Measurements from ENCODE around the gene TMPRSS6. TPM values are rescaled to one million over a fixed set of nuclear protein-coding genes. Genes with fewer than 3 reads are reported as not detected.

TMPRSS6 gene
- total and polyA plus RNA-seq, 2 of the 13 experiments (the other 11 are each of a cell fraction or from before 2014, with no cell fraction given) = 4.2 to 4.8 TPM

DNA sequence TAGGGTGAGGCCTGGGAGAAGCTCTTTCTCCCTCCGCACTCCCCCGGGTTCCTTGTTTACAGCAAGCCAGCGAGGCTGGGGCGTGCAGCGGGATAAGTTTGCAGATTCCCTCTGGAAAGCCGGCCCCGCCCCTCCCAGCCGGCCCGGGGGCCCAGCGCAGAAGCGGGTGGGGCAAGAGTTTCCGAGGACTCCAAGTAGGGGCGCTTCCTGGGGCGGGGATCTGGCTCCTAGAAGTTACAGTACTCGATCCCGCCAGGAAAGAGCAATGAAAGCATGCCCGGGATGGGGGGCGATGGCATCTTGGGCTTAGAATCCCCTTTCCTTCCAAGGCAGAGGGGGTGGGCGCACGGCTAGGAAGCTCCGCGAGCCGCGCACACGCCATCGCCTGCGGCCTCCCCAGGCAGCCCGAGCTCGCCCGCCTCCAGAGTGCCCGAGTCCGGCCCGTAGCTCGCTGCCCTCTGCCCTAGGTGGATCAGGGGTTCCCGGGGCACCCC, 90.7 kb downstream of the TMPRSS6 start (continued):
- TF ChIP-seq, protein P1, sequence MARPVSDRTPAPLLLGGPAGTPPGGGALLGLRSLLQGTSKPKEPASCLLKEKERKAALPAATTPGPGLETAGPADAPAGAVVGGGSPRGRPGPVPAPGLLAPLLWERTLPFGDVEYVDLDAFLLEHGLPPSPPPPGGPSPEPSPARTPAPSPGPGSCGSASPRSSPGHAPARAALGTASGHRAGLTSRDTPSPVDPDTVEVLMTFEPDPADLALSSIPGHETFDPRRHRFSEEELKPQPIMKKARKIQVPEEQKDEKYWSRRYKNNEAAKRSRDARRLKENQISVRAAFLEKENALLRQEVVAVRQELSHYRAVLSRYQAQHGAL (CRISPR knock-in tag; IDR thresholded peaks at IDR 0.05; ENCODE audit: not compliant biosample characterization) = no peak
- TF ChIP-seq, protein P2, sequence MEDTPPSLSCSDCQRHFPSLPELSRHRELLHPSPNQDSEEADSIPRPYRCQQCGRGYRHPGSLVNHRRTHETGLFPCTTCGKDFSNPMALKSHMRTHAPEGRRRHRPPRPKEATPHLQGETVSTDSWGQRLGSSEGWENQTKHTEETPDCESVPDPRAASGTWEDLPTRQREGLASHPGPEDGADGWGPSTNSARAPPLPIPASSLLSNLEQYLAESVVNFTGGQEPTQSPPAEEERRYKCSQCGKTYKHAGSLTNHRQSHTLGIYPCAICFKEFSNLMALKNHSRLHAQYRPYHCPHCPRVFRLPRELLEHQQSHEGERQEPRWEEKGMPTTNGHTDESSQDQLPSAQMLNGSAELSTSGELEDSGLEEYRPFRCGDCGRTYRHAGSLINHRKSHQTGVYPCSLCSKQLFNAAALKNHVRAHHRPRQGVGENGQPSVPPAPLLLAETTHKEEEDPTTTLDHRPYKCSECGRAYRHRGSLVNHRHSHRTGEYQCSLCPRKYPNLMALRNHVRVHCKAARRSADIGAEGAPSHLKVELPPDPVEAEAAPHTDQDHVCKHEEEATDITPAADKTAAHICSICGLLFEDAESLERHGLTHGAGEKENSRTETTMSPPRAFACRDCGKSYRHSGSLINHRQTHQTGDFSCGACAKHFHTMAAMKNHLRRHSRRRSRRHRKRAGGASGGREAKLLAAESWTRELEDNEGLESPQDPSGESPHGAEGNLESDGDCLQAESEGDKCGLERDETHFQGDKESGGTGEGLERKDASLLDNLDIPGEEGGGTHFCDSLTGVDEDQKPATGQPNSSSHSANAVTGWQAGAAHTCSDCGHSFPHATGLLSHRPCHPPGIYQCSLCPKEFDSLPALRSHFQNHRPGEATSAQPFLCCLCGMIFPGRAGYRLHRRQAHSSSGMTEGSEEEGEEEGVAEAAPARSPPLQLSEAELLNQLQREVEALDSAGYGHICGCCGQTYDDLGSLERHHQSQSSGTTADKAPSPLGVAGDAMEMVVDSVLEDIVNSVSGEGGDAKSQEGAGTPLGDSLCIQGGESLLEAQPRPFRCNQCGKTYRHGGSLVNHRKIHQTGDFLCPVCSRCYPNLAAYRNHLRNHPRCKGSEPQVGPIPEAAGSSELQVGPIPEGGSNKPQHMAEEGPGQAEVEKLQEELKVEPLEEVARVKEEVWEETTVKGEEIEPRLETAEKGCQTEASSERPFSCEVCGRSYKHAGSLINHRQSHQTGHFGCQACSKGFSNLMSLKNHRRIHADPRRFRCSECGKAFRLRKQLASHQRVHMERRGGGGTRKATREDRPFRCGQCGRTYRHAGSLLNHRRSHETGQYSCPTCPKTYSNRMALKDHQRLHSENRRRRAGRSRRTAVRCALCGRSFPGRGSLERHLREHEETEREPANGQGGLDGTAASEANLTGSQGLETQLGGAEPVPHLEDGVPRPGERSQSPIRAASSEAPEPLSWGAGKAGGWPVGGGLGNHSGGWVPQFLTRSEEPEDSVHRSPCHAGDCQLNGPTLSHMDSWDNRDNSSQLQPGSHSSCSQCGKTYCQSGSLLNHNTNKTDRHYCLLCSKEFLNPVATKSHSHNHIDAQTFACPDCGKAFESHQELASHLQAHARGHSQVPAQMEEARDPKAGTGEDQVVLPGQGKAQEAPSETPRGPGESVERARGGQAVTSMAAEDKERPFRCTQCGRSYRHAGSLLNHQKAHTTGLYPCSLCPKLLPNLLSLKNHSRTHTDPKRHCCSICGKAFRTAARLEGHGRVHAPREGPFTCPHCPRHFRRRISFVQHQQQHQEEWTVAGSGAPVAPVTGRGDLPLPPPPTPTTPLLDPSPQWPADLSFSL (CRISPR knock-in tag; IDR thresholded peaks at IDR 0.05) = no peak
- TF ChIP-seq, protein P3, sequence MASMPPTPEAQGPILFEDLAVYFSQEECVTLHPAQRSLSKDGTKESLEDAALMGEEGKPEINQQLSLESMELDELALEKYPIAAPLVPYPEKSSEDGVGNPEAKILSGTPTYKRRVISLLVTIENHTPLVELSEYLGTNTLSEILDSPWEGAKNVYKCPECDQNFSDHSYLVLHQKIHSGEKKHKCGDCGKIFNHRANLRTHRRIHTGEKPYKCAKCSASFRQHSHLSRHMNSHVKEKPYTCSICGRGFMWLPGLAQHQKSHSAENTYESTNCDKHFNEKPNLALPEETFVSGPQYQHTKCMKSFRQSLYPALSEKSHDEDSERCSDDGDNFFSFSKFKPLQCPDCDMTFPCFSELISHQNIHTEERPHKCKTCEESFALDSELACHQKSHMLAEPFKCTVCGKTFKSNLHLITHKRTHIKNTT (CRISPR knock-in tag; IDR thresholded peaks at IDR 0.05) = no peak
- TF ChIP-seq, protein P4, sequence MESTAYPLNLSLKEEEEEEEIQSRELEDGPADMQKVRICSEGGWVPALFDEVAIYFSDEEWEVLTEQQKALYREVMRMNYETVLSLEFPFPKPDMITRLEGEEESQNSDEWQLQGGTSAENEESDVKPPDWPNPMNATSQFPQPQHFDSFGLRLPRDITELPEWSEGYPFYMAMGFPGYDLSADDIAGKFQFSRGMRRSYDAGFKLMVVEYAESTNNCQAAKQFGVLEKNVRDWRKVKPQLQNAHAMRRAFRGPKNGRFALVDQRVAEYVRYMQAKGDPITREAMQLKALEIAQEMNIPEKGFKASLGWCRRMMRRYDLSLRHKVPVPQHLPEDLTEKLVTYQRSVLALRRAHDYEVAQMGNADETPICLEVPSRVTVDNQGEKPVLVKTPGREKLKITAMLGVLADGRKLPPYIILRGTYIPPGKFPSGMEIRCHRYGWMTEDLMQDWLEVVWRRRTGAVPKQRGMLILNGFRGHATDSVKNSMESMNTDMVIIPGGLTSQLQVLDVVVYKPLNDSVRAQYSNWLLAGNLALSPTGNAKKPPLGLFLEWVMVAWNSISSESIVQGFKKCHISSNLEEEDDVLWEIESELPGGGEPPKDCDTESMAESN (CRISPR knock-in tag; conservative IDR thresholded peaks at IDR 0.05) = peak; percentile 78; the same call in 1 of the 2 replicates
- TF ChIP-seq, protein P5, sequence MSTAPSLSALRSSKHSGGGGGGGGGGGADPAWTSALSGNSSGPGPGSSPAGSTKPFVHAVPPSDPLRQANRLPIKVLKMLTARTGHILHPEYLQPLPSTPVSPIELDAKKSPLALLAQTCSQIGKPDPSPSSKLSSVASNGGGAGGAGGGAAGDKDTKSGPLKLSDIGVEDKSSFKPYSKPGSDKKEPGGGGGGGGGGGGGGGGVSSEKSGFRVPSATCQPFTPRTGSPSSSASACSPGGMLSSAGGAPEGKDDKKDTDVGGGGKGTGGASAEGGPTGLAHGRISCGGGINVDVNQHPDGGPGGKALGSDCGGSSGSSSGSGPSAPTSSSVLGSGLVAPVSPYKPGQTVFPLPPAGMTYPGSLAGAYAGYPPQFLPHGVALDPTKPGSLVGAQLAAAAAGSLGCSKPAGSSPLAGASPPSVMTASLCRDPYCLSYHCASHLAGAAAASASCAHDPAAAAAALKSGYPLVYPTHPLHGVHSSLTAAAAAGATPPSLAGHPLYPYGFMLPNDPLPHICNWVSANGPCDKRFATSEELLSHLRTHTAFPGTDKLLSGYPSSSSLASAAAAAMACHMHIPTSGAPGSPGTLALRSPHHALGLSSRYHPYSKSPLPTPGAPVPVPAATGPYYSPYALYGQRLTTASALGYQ (CRISPR knock-in tag; IDR thresholded peaks at IDR 0.05) = no peak
- TF ChIP-seq CBX2 (IDR thresholded peaks at IDR 0.05; ENCODE audit: low read depth, low read length) = no peak
- no peak for TF ChIP-seq CBX2 (CRISPR knock-in tag; IDR thresholded peaks at IDR 0.05; ENCODE audit: low read depth)
- TF ChIP-seq NAIF1 (CRISPR knock-in tag; IDR thresholded peaks at IDR 0.05; ENCODE audit: borderline replicate concordance) = no peak
- TF ChIP-seq RFX5 (IDR thresholded peaks at IDR 0.05; ENCODE audit: low read depth, low read length) = no peak
- no peak for TF ChIP-seq HNRNPUL1 (IDR thresholded peaks at IDR 0.05; ENCODE audit: low read depth, low read length)
- no peak for TF ChIP-seq ADNP (CRISPR knock-in tag; IDR thresholded peaks at IDR 0.05)
- TF ChIP-seq HHEX (CRISPR knock-in tag; IDR thresholded peaks at IDR 0.05) = no peak
- TF ChIP-seq ZMYM4 (CRISPR knock-in tag; IDR thresholded peaks at IDR 0.05) = no peak
- 0 out of 2 replicates have a peak, but pooled peaks have one; percentile 8 for TF ChIP-seq MYC (CRISPR knock-in tag; IDR thresholded peaks at IDR 0.05; ENCODE audit: borderline replicate concordance)
- TF ChIP-seq KLF6 (CRISPR knock-in tag; IDR thresholded peaks at IDR 0.05) = 0 out of 2 replicates have a peak, but pooled peaks have one; percentile 50
- no peak for TF ChIP-seq ZFY (CRISPR knock-in tag; IDR thresholded peaks at IDR 0.05)
- TF ChIP-seq ATF1 (CRISPR knock-in tag; IDR thresholded peaks at IDR 0.05) = no peak
- no peak for TF ChIP-seq YEATS2 (CRISPR knock-in tag; IDR thresholded peaks at IDR 0.05; ENCODE audit: borderline replicate concordance)
- TF ChIP-seq ZNF7 (CRISPR knock-in tag; IDR thresholded peaks at IDR 0.05) = no peak
